Psoas muscle (tissue), 8 donors: ENCODE results near the gene ASPHD1. TPM values are rescaled to one million over a fixed set of nuclear protein-coding genes. Genes with fewer than 3 reads are reported as not detected.

Source experiments
- ATAC-seq, 4 donors: fragments of 200-7000 bp; cut with Tn5 transposase; one replicate each; pipeline ENCODE4 v1.9.1; 2020; ENCODE audit warnings: moderate library complexity in 3 of 4, mild to moderate bottlenecking in 2 of 4
- DNase-seq, 2 donors: peaks; one replicate each; pipeline ENCODE4 v3.0.0-alpha.2; 2020
- H3K27ac ChIP-seq: fragments of 200-600 bp; one replicate; pipeline ENCODE4 v1.8.0; 2022
- H3K27me3 ChIP-seq, 3 donors: fragments of 200-600 bp in 1 of 3; one replicate each; pipeline versions ENCODE4 v1.6.1 to v1.8.0; 2013 to 2022; ENCODE audit warnings: low read length in 2 of 3, mild to moderate bottlenecking in 2 of 3, moderate library complexity in 1 of 3; ENCODE audit not compliant: insufficient read depth in 3 of 3
- H3K36me3 ChIP-seq, 2 donors: fragments of 200-600 bp in 1 of 2; one replicate each; pipeline versions ENCODE4 v1.6.1 to v1.8.0; 2013 to 2022; ENCODE audit warnings: low read depth in 1 of 2, mild to moderate bottlenecking in 1 of 2, moderate library complexity in 1 of 2; ENCODE audit not compliant: insufficient read depth in 1 of 2
- H3K4me1 ChIP-seq: fragments of 200-600 bp; one replicate; pipeline ENCODE4 v1.8.0; 2022
- H3K4me3 ChIP-seq: fragments of 200-600 bp; one replicate; pipeline ENCODE4 v1.8.0; 2022; ENCODE audit warnings: mild to moderate bottlenecking
- H3K9me3 ChIP-seq: fragments of 200-600 bp; one replicate; pipeline ENCODE4 v1.8.0; 2022
- WGBS, 3 donors: extraction: QIAGEN DNeasy Blood & Tissue Kit; methylation state at CpG; one replicate each; pipeline versions ENCODE4 v1.1.6 to v1.1.7; 2013; 5-methylcytosine and 5-hydroxymethylcytosine counted together
- intact Hi-C, 2 donors: fragments of 100-400 bp; cut with DNase I; formaldehyde crosslinking; loops; one replicate each; pipeline versions ENCODE4 v1.11.0 to v1.14.2; 2022
- polyA plus RNA-seq, 3 donors: library from polyadenylated mRNA; stranded (reverse); fragments of 200-250 nt; gene quantifications; one replicate each; pipeline ENCODE4 v1.2.3, GENCODE V29; 2013
- total RNA-seq, 4 donors: library from RNA; stranded (reverse); fragmentation: NEBNext Ultra II Directional in 2 of 4; extraction: Animal tissue kit (Norgen Biotek cat#: 25700) in 2 of 4; gene quantifications; one replicate each; pipeline versions ENCODE4 v1.2.1 to v1.2.4, GENCODE V29; 2021 to 2023
- TF ChIP-seq, protein P1 (sequence below): fragments of 200-600 bp; IDR thresholded peaks from one replicate; pipeline ENCODE4 v1.8.0; 2022; ENCODE audit warnings: antibody characterized with exemption
- donor health status: healthy with polysubstance abuse.
- donor health status: DM: no; HTN: no; CAD: no; lungs with moderate emphysema.
- donor health status: Bipolar disorder and iron deficiency.
- donor health status: healthy.
- donor health status: DM: yes; HTN: yes; CAD: no.
- donor health status: DM: no; HTN: no; CAD: no.
- donor health status: DM: no; HTN: no; CAD: no.
- donor health status: DM: yes; HTN: yes; CAD: no.

Gene ASPHD1
- total and polyA plus RNA-seq, 7 donors: 0.04 to 0.23 (median 0.14) TPM; not detected in 3

DNA sequence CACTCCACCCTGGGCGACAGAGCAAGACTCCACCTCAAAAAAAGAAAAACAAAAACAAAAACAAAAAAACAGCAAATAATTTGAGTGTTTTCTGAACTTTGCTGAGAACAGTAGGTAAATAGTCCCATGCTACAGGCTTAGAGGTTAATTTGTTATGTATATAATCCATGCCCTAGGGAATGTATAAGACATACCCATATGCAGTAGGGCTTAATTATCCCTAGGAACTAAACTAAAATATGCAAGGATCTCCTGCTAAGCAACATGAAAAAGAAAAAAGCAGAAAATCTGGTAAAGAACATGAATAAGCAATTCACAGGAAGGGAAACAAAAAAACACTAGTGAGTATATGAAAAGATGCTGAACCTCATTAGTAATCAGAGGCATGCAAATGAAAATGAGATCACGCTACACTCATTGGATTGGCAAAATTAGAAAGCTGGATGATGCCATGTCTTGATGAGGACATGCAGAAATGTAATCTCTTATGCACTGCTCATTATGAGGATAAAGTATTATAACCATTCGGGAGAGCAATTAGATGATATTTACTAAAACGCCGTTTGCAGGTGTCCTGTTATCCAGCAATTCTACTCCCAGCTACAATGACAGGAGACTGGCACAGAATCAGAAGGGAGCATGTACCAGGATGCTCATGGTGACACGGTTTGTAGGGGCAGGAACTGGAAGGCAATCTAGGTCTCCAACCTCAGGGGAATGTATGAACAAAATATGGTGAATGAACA lies 20.2 kb downstream of the ASPHD1 start:
- DNase-seq (no peak), ATAC-seq (no peak)
- Histone ChIP-seq H3K4me3 (no peak overlapping the region), H3K27me3 (no peaks in the 10 kb centered on the region), H3K9me3 (no peaks in the 10 kb centered on the region), H3K27ac (no peak overlapping the region), H3K4me1 (peaks cover 20% of the 10 kb centered on the region), H3K36me3 (peaks cover 9 to 71% of the 10 kb centered on the region in 2 donors)
- WGBS, 3 donors: 68 to 88% (median 73%) methylated on average over 6 of the region's 6 CpGs
- TF ChIP-seq, protein P1, sequence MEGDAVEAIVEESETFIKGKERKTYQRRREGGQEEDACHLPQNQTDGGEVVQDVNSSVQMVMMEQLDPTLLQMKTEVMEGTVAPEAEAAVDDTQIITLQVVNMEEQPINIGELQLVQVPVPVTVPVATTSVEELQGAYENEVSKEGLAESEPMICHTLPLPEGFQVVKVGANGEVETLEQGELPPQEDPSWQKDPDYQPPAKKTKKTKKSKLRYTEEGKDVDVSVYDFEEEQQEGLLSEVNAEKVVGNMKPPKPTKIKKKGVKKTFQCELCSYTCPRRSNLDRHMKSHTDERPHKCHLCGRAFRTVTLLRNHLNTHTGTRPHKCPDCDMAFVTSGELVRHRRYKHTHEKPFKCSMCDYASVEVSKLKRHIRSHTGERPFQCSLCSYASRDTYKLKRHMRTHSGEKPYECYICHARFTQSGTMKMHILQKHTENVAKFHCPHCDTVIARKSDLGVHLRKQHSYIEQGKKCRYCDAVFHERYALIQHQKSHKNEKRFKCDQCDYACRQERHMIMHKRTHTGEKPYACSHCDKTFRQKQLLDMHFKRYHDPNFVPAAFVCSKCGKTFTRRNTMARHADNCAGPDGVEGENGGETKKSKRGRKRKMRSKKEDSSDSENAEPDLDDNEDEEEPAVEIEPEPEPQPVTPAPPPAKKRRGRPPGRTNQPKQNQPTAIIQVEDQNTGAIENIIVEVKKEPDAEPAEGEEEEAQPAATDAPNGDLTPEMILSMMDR: no peak
- intact Hi-C loops: no loop called here

GRCh38 chr16:29921034-29921385 lies 20.7 kb downstream of the ASPHD1 start:
- ATAC-seq (no peak), DNase-seq (no peak)
- H3K4me1 ChIP-seq: peaks cover 20% of the 10 kb centered on the region
- TF ChIP-seq, protein P1: no peak
- no peak overlapping the region for H3K4me3 ChIP-seq
- no peaks in the 10 kb centered on the region for H3K27me3 ChIP-seq
- intact Hi-C loops: no loop called here
- WGBS, 3 donors: 58 to 69% (median 67%) methylated on average over 3 of the region's 3 CpGs
- H3K9me3 ChIP-seq: no peaks in the 10 kb centered on the region
- no peak overlapping the region for H3K27ac ChIP-seq
- H3K36me3 ChIP-seq: peaks cover 9 to 65% of the 10 kb centered on the region in 2 donors

DNA sequence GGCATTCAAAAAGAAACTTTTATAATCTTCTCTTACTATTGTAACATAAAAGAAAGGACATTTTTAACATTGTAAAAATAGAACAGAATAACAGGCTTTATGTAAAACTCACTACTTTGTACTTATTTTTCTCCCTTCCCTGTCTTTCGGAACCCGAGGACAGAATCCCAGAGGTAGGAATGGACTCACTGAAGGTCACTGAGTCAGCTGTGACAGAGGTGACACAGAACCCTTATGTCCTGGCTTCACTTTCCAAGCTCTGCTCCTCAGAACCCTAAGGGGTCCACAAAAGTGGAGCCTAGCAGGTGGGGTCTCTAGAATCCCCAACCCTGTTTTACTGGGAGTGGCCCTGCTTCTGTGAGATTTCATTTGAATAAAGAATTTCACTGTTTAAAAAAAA lies 22.0 kb downstream of the ASPHD1 start:
- Histone ChIP-seq H3K27me3 (no peaks in the 10 kb centered on the region), H3K27ac (no peak overlapping the region), H3K4me3 (no peak overlapping the region), H3K4me1 (peaks cover 27% of the 10 kb centered on the region), H3K9me3 (no peaks in the 10 kb centered on the region), H3K36me3 (peaks cover 9 to 61% of the 10 kb centered on the region in 2 donors)
- WGBS, 3 donors: 77 to 91% (median 79%) methylated on average over 2 of the region's 2 CpGs
- intact Hi-C loops: no loop called here
- DNase-seq: no peak
- TF ChIP-seq, protein P1: no peak
- ATAC-seq: no peak

- TF ChIP-seq, protein P1: no peak
- WGBS, 3 donors: 95 to 97% (median 96%) methylated on average over 12 of the region's 12 CpGs
- H3K4me1 ChIP-seq: peaks cover 27% of the 10 kb centered on the region
- ATAC-seq: no peak
- no peak for DNase-seq
- intact Hi-C loops: no loop called here
- peaks cover 9 to 57% of the 10 kb centered on the region in 2 donors for H3K36me3 ChIP-seq
- no peak overlapping the region for H3K4me3 ChIP-seq
- H3K27me3 ChIP-seq: no peaks in the 10 kb centered on the region
- no peak overlapping the region for H3K27ac ChIP-seq
- no peaks in the 10 kb centered on the region for H3K9me3 ChIP-seq
Measured at GRCh38 chr16:29922986-29923501, 22.8 kb downstream of the ASPHD1 start.
